Brain microvascular endothelial cell (primary cell): ENCODE results near the gene FOCAD.
"Not testable (repeated sequence)": the region's sequence is repeated elsewhere in the genome, so short reads cannot be mapped to it uniquely, and the experiment has no call there.

Source experiments
- DNase-seq: peaks from one replicate; pipeline ENCODE4 v3.0.0-alpha.2; 2020
- H3K27ac ChIP-seq: fragments of 250-450 bp; sonication (Bioruptor Pico); 2 replicates; pipeline ENCODE4 v1.5.1; 2020; ENCODE audit warnings: mild to moderate bottlenecking, moderate library complexity
- H3K27me3 ChIP-seq: fragments of 250-450 bp; sonication (Bioruptor Pico); replicated peaks from 2 replicates; pipeline ENCODE4 v1.5.1; 2020; ENCODE audit warnings: mild to moderate bottlenecking
- H3K36me3 ChIP-seq: fragments of 250-450 bp; sonication (Bioruptor Pico); replicated peaks from 2 replicates; pipeline ENCODE4 v1.5.1; 2020; ENCODE audit warnings: mild to moderate bottlenecking
- H3K4me3 ChIP-seq: 2 replicates; pipeline ENCODE4 v1.5.1; 2011; ENCODE audit warnings: low read depth, mild to moderate bottlenecking, control low read depth, low read length, moderate library complexity
- in situ Hi-C: cut with HindIII; loops from 2 replicates; pipeline ENCODE4 v1.10.0; 2017; ENCODE audit warnings: low sequenced_read_pairs, low pct_ligation_motif_present
- TF ChIP-seq, protein P1 (sequence below): IDR thresholded peaks from 2 replicates; pipeline ENCODE4 v1.5.1; 2011; ENCODE audit warnings: low read depth, mild to moderate bottlenecking, moderate library complexity, low read length, control low read depth, inconsistent platforms; ENCODE audit errors: missing control alignments

Gene FOCAD

DNA sequence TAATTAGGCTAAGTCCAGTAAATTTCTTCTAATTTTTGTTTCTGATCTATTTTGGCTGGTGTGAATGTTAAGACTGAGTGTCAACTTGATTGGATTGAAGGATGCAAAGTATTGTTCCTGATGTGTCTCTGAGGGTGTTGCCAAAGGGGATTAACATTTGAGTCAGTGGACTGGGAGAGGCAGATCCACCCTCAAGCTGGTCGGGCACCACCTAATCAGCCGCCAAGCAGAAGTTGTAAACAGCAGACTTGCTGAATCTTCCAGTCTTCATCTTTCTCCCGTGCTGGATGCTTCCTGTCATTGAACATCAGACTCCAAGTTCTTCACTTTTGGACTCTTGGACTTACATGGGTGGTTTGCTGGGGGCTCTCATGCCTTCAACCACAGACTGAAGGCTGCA, 40.4 kb upstream of the FOCAD start:
- Histone ChIP-seq H3K4me3 (no peak overlapping the region), H3K36me3 (no peaks in the 10 kb centered on the region), H3K27ac (no peak overlapping the region), H3K27me3 (no peaks in the 10 kb centered on the region)
- in situ Hi-C loops, result no loop called here
- TF ChIP-seq, protein P1, sequence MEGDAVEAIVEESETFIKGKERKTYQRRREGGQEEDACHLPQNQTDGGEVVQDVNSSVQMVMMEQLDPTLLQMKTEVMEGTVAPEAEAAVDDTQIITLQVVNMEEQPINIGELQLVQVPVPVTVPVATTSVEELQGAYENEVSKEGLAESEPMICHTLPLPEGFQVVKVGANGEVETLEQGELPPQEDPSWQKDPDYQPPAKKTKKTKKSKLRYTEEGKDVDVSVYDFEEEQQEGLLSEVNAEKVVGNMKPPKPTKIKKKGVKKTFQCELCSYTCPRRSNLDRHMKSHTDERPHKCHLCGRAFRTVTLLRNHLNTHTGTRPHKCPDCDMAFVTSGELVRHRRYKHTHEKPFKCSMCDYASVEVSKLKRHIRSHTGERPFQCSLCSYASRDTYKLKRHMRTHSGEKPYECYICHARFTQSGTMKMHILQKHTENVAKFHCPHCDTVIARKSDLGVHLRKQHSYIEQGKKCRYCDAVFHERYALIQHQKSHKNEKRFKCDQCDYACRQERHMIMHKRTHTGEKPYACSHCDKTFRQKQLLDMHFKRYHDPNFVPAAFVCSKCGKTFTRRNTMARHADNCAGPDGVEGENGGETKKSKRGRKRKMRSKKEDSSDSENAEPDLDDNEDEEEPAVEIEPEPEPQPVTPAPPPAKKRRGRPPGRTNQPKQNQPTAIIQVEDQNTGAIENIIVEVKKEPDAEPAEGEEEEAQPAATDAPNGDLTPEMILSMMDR, result no peak
- DNase-seq, result no peak

DNA sequence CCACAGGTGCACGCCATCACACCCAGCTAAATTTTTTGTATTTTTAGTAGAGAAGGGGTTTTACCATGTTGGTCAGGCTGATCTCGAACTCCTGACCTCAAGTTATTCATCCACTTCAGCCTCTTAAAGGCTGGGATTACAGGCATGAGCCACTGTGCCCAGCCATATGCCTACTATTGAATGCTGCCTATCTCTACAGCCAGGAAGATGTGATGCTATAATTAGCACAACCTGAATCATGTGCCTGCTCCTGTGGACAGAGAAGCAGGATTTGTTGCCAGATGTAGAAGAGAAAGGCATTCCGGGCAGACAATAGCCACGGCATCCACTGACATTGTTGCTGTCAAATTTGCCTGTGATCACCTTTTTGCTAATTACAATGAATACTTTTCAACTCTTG, 37.4 kb upstream of the FOCAD start:
- H3K27me3 ChIP-seq, result no peaks in the 10 kb centered on the region
- no peak overlapping the region for H3K4me3 ChIP-seq
- H3K27ac ChIP-seq, result no peak overlapping the region
- in situ Hi-C loops, result no loop called here
- H3K36me3 ChIP-seq, result no peaks in the 10 kb centered on the region
- DNase-seq, result no peak
- TF ChIP-seq, protein P1, result no peak

DNA sequence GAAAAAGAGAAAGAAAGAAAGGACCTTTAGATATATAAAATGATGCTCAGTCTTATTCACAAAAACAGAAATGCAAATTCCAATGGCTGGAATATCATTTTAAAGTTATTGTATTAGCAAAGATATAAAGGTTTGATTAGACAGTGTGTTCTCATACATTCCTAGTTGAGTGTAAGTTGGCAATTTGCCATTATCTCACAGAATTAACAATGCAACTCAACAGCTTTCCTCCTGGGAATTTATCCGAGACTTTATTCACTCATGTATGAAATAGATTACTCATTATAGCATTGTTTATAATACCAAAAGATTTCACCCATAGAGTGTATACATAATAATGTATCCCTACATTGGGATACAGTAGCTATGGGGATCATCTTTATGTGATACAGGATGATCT, 34.7 kb upstream of the FOCAD start:
- in situ Hi-C loops, result no loop called here
- DNase-seq, result no peak
- TF ChIP-seq, protein P1, result no peak
- no peak overlapping the region for H3K27ac ChIP-seq
- no peaks in the 10 kb centered on the region for H3K36me3 ChIP-seq
- no peaks in the 10 kb centered on the region for H3K27me3 ChIP-seq
- H3K4me3 ChIP-seq, result no peak overlapping the region

DNA sequence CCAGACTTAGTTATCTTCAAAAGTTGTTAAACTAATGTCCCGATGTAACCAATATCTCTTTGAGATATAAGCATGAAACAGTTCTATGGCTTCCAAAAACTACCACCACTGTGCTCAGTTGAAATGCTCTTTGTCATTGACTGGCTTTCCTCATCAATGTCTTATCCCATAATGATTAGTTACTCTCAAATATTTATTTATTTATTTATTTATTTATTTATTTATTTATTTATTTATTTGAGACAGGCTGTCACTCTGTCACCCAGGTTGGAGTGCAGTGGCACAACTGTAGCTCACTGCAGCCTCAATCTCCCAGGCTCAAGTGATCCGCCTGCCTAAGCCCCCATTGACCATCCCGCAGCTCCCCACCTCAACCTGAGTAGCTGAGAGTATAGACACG, 33.7 kb upstream of the FOCAD start:
- TF ChIP-seq, protein P1, result no peak
- in situ Hi-C loops, result no loop called here
- no peak for DNase-seq
- Histone ChIP-seq H3K27me3 (no peaks in the 10 kb centered on the region), H3K4me3 (no peak overlapping the region), H3K27ac (no peak overlapping the region), H3K36me3 (no peaks in the 10 kb centered on the region)

DNA sequence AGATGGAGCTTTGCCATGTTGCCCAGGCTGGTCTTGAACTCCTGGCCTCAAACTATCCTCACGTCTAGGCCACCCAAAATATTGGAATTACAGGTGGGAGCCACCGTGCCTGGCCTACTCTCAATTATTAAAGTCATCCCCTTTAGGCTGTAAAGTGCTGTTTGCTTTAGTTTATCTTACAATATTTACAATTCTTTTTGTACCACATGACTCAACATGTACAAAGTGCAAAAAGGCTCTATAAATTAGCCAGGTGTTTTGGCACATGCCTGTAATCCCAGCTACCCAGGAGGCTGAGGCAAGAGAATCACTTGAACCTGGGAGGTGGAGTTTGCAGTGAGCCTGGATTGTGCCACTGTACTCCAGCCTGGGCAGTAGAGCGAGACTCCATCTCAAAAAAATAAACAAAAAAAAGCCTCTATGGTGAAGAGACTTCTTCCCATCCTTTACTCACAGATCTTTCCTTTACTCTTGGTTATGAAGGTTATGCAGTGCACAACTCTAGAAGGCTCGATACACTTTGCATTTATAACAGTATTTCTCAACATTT, 33.2 kb upstream of the FOCAD start:
- in situ Hi-C loops, result no loop called here

DNA sequence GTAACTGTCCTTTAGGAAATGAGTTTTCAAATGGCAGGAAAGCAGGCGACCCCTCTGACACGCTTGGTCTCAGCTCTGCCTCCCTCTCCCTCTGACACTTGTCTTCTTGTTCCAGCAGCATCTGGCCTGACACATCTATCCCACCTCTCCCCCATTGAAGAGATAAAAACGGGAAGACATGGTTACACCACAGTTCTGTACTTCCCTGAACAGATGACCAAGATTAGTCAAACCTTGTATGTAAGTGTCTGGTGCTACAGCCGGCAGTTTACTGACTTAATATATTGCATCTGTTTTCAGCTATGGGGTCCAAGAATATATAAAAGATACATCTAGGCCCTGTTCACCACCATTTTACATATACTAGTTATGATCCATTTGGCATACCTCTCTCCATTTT, 32.1 kb upstream of the FOCAD start:
- Histone ChIP-seq H3K27me3 (no peaks in the 10 kb centered on the region), H3K4me3 (no peak overlapping the region), H3K27ac (no peak overlapping the region), H3K36me3 (no peaks in the 10 kb centered on the region)
- TF ChIP-seq, protein P1, result no peak
- DNase-seq, result no peak
- in situ Hi-C loops, result no loop called here

More for the DNA sequence above, 33.2 kb upstream of the FOCAD start:
- H3K27ac ChIP-seq, result no peak overlapping the region
- H3K27me3 ChIP-seq, result no peaks in the 10 kb centered on the region
- no peaks in the 10 kb centered on the region for H3K36me3 ChIP-seq
- no peak overlapping the region for H3K4me3 ChIP-seq
- DNase-seq, result no peak
- TF ChIP-seq, protein P1, result no peak

DNA sequence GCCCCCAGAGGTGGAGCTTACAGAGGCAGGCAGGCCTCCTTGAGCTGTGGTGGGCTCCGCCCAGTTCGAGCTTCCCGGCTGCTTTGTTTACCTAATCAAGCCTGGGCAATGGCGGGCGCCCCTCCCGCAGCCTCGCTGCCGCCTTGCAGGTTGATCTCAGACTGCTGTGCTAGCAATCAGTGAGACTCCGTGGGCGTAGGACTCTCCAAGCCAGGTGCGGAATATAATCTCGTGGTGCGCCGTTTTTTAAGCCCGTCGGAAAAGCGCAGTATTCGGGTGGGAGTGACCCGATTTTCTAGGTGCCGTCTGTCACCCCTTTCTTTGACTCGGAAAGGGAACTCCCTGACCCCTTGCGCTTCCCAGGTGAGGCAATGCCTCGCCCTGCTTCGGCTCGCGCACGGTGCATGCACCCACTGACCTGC, 25.8 kb upstream of the FOCAD start:
- H3K27me3 ChIP-seq, in situ Hi-C loops, H3K36me3 ChIP-seq, DNase-seq, H3K27ac ChIP-seq: not testable (repeated sequence)
- H3K4me3 ChIP-seq, result peak overlapping the region; percentile 51
